Thyroid gland (tissue), 4 donors: ENCODE measurements around the gene REEP1. TPM values are rescaled to one million over a fixed set of nuclear protein-coding genes. Genes with fewer than 3 reads are reported as not detected.

ENCODE experiments used
- DNase-seq, 2 donors: peaks; one replicate each; pipeline ENCODE4 v3.0.0-alpha.2; 2019
- H3K27ac ChIP-seq, 3 donors: fragments of 200-600 bp; sonication (generic); 1 replicate in 2 of 3; 2 replicates in 1 of 3; pipeline ENCODE4 v1.5.1; 2016 to 2019; ENCODE audit warnings: mild to moderate bottlenecking in 1 of 3, moderate library complexity in 1 of 3
- H3K27me3 ChIP-seq: fragments of 200-600 bp; sonication (generic); one replicate; pipeline ENCODE4 v1.5.1; 2019
- H3K36me3 ChIP-seq, 2 donors: fragments of 200-600 bp; sonication (generic); one replicate each; pipeline ENCODE4 v1.5.1; 2016 to 2019
- H3K4me1 ChIP-seq, 2 donors: fragments of 200-600 bp; sonication (generic); one replicate each; pipeline ENCODE4 v1.5.1; 2017 to 2019
- H3K4me3 ChIP-seq, 3 donors: fragments of 200-600 bp; sonication (generic); replicated peaks in 1 of 3; 1 replicate in 2 of 3; 2 replicates in 1 of 3; pipeline ENCODE4 v1.5.1; 2016; ENCODE audit warnings: mild to moderate bottlenecking in 1 of 3
- H3K9me3 ChIP-seq: fragments of 200-600 bp; sonication (generic); one replicate; pipeline ENCODE4 v1.5.1; 2017
- POLR2A ChIP-seq, 2 donors: fragments of 450-650 bp; IDR thresholded peaks; one replicate each; pipeline ENCODE4 v1.6.1; 2017; ENCODE audit warnings: antibody characterized with exemption in 2 of 2, mild to moderate bottlenecking in 2 of 2, moderate library complexity in 1 of 2
- WGBS, 2 donors: methylation state at CpG; one replicate each; pipeline ENCODE4 v1.1.5; 2017; 5-methylcytosine and 5-hydroxymethylcytosine counted together
- intact Hi-C: fragments of 100-400 bp; cut with DNase I; formaldehyde crosslinking; loops from one replicate; pipeline ENCODE4 v1.15.1; 2023
- total RNA-seq, 4 donors: library from RNA; depleted of rRNA; stranded (reverse); fragments of >200 nt; gene quantifications; one replicate each; pipeline ENCODE4 v1.2.3, GENCODE V29; 2016
- TF ChIP-seq, protein P1 (sequence below), 6 experiments: fragments of 200-600 bp in 3 of 6; fragments of 450-650 bp in 3 of 6; sonication (generic) in 3 of 6; IDR thresholded peaks; one replicate each; pipeline ENCODE4 v1.5.1; 2016 to 2019; ENCODE audit warnings: antibody characterized with exemption in 6 of 6, mild to moderate bottlenecking in 2 of 6, inconsistent platforms in 1 of 6, moderate library complexity in 1 of 6

Gene REEP1
- total RNA-seq, 4 donors from 2014 or later: 2.5 to 7.1 (median 5.5) TPM

DNA sequence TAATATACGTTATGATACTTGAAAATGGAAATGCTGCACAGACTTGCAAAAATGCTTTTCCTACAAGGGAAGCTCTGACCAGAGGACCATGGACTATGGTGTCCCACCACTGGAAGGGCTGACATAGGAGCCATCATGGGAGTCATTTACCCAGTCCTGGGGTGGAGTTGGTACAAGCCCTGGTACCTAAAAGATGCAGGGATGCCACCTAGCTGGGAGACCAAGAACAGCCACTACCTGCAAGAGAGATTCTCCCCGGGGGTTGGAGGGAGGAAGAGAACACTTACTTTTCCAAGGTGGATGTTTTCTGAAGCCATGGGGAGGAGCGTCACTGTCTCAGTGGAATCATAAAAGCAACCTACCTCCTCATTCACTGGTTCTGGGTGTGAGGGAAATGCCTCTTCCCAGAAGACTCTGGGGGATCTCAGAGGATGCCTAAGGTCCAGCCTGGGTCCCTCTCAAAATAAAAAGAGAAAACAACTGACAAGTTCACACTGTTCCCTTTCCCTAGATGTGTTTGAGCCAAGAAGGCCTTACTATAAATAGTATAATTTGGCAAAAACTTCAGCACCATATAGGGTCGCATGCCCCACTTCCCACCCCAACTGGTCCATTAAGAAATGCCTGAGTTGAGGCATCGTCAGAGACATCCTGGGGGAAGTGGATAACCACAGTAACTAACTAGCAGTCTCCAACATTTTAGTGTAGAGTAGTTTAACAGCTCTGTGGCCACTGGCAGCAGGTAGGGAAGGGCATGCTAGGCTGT, 39.9 kb downstream of the REEP1 start:
- H3K27ac ChIP-seq: peak overlapping the region in 1 of 3 donors; percentile 38
- no peaks in the 10 kb centered on the region for H3K36me3 ChIP-seq
- DNase-seq: no peak
- H3K27me3 ChIP-seq: no peaks in the 10 kb centered on the region
- intact Hi-C loops: no loop called here
- TF ChIP-seq, protein P1, sequence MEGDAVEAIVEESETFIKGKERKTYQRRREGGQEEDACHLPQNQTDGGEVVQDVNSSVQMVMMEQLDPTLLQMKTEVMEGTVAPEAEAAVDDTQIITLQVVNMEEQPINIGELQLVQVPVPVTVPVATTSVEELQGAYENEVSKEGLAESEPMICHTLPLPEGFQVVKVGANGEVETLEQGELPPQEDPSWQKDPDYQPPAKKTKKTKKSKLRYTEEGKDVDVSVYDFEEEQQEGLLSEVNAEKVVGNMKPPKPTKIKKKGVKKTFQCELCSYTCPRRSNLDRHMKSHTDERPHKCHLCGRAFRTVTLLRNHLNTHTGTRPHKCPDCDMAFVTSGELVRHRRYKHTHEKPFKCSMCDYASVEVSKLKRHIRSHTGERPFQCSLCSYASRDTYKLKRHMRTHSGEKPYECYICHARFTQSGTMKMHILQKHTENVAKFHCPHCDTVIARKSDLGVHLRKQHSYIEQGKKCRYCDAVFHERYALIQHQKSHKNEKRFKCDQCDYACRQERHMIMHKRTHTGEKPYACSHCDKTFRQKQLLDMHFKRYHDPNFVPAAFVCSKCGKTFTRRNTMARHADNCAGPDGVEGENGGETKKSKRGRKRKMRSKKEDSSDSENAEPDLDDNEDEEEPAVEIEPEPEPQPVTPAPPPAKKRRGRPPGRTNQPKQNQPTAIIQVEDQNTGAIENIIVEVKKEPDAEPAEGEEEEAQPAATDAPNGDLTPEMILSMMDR (IDR thresholded peaks at IDR 0.05): no peak
- TF ChIP-seq POLR2A (IDR thresholded peaks at IDR 0.05): no peak
- no peak overlapping the region for H3K4me3 ChIP-seq
- no peaks in the 10 kb centered on the region for H3K4me1 ChIP-seq
- H3K9me3 ChIP-seq: no peaks in the 10 kb centered on the region
- 81 to 82% methylated on average over 5 of the region's 5 CpGs for WGBS, 2 donors

DNA sequence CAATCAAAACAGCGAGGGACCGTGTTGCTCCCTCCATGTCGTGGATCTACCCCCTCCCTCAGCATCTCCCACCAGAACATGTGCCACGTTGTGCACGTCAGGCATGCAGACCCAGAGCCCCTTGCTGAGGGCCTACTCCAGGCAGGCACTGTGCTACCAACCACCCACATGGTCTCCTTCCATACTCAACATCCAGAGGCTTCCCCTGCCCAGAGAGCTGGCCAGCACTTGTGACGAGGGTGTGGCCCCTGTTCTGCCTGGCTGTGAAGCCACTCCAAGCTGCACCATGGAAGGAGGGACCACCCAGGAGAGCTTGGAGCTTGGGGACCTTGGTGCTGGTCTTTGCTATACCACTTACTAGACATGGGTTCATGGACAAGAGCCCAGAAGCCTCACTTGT, 40.5 kb downstream of the REEP1 start:
- no peak overlapping the region for H3K4me3 ChIP-seq
- no peak for DNase-seq
- 86 to 89% methylated on average over 5 to 6 of the region's 6 CpGs for WGBS, 2 donors
- no peaks in the 10 kb centered on the region for H3K4me1 ChIP-seq
- no peaks in the 10 kb centered on the region for H3K36me3 ChIP-seq
- no peaks in the 10 kb centered on the region for H3K27me3 ChIP-seq
- intact Hi-C loops: no loop called here
- no peak overlapping the region for H3K27ac ChIP-seq
- H3K9me3 ChIP-seq: no peaks in the 10 kb centered on the region
- TF ChIP-seq, protein P1 (IDR thresholded peaks at IDR 0.05): no peak
- no peak for TF ChIP-seq POLR2A (IDR thresholded peaks at IDR 0.05)

DNA sequence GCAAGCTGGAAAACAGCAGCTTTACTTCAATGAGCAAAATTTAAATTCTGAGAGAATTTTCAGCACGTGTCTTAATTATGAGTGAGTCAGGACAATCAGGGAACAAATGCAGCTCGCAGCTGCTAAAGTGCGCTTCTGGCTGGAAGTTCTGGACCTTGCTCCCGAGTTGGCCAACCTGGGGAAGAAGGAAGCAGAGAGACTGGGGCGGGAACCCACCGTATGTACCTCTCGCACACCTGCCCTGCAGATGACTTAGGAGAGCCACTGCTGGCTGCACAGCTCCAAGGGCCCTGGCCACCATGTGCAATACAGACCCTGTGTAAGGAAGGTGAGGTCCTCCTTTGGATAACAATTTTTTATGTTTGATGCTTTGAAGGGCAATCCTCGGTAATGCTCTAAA, 42.4 kb downstream of the REEP1 start:
- no peak overlapping the region for H3K4me3 ChIP-seq
- H3K4me1 ChIP-seq: no peaks in the 10 kb centered on the region
- no peaks in the 10 kb centered on the region for H3K9me3 ChIP-seq
- DNase-seq: no peak
- intact Hi-C loops: no loop called here
- no peak for TF ChIP-seq POLR2A (IDR thresholded peaks at IDR 0.05)
- TF ChIP-seq, protein P1 (IDR thresholded peaks at IDR 0.05): no peak
- H3K27me3 ChIP-seq: no peaks in the 10 kb centered on the region
- 88 to 90% methylated on average over 8 of the region's 8 CpGs for WGBS, 2 donors
- no peak overlapping the region for H3K27ac ChIP-seq
- no peaks in the 10 kb centered on the region for H3K36me3 ChIP-seq

DNA sequence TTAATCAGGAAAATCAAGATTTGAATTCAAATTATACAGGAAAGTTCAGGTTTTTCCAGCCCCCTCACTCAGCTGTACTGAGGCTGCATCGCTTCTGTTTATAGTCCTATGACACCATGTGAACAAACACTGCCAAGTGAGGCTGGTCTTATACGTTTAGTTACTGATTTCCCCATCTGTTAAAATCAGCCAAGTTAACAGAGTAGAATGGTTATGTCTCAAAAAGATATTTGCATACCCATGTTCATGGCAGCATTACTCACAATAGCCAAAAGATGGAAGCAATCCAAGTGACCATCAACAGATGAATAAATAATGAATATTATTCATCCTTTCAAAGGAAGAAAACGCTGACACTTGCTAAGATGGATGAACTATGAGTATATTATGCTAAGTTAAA, 43.8 kb downstream of the REEP1 start:
- Histone ChIP-seq H3K4me1 (no peaks in the 10 kb centered on the region), H3K36me3 (no peaks in the 10 kb centered on the region), H3K27me3 (no peaks in the 10 kb centered on the region), H3K4me3 (no peak overlapping the region), H3K27ac (no peak overlapping the region), H3K9me3 (no peaks in the 10 kb centered on the region)
- 67 to 76% methylated on average over 3 of the region's 3 CpGs for WGBS, 2 donors
- TF ChIP-seq POLR2A (IDR thresholded peaks at IDR 0.05): no peak
- TF ChIP-seq, protein P1 (IDR thresholded peaks at IDR 0.05): no peak
- intact Hi-C loops: no loop called here
- DNase-seq: no peak
